ENCODE measurements around the gene CRYBG1. TPM values are rescaled to one million over a fixed set of nuclear protein-coding genes. Genes with fewer than 3 reads are reported as not detected.

The CRYBG1 gene
- total RNA-seq, 4 donors from 2014 or later = 14.9 to 36.9 (median 20.7) TPM

DNA sequence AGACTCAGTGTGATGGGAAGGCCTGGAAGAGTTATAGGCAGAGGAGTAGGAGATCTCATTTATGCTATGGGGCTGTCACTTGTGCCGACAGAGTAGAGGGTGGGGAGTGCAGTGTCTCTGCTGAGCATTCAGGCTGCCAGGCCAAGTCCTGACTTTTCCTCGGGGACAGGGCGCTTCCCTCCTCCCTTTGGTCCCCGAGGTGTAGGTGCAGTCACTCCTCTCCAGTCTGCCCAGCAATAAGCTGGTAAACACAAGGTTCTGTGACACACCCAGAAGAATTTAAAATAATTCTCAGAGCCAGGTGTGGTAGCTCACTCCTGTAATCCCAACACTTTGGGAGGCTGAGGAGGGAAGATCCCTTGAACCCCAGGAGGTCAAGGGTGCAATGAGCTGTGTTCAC lies 109.4 kb downstream of the CRYBG1 start:
- TF ChIP-seq, protein P1, sequence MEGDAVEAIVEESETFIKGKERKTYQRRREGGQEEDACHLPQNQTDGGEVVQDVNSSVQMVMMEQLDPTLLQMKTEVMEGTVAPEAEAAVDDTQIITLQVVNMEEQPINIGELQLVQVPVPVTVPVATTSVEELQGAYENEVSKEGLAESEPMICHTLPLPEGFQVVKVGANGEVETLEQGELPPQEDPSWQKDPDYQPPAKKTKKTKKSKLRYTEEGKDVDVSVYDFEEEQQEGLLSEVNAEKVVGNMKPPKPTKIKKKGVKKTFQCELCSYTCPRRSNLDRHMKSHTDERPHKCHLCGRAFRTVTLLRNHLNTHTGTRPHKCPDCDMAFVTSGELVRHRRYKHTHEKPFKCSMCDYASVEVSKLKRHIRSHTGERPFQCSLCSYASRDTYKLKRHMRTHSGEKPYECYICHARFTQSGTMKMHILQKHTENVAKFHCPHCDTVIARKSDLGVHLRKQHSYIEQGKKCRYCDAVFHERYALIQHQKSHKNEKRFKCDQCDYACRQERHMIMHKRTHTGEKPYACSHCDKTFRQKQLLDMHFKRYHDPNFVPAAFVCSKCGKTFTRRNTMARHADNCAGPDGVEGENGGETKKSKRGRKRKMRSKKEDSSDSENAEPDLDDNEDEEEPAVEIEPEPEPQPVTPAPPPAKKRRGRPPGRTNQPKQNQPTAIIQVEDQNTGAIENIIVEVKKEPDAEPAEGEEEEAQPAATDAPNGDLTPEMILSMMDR (IDR thresholded peaks at IDR 0.05) = no peak
- ATAC-seq (ENCODE audit: low FRiP score) (no peak), DNase-seq (ENCODE audit: low spot score) (no peak)

DNA sequence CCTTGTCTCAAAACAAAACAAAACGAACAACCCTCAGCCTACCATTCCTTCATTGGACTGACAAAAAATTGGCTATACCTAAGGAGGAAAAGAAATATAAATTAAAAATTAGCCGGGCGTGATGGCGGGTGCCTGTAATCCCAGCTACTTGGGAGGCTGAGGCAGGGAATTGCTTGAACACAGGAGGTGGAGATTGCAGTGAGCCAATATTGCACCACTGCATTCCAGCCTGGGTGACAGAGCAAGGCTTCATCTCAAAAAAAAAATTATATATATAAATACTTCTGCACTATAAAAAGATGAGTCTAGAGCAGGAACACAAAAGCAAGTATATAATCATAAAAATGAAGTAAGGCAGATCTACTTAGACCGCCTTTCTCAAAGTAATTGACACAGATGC lies 109.8 kb downstream of the CRYBG1 start:
- ATAC-seq (ENCODE audit: low FRiP score) (no peak), DNase-seq (ENCODE audit: low spot score) (no peak)
- TF ChIP-seq, protein P1 (IDR thresholded peaks at IDR 0.05) = no peak

DNA sequence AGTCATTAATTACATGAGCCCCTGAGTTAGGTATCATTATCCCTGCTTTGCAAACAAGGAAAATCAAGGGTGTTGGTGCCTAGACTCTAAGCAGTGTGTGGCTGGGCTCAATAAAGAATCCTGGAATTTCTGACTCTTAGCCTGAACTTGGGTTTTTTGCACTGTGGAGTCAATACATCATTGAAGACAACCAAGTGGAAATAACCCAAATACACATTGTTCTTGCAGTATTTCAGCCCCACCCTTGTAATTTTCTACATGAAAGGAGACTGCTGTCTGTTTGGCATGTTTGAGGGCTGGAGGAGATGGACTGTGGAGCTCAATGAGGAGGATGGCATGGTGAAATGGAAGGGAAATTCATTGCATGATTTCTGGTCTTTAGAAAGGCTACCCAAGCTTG lies 110.3 kb downstream of the CRYBG1 start:
- DNase-seq (ENCODE audit: low spot score) = no peak
- TF ChIP-seq, protein P1 (IDR thresholded peaks at IDR 0.05) = no peak
- ATAC-seq (ENCODE audit: low FRiP score) = no peak

DNA sequence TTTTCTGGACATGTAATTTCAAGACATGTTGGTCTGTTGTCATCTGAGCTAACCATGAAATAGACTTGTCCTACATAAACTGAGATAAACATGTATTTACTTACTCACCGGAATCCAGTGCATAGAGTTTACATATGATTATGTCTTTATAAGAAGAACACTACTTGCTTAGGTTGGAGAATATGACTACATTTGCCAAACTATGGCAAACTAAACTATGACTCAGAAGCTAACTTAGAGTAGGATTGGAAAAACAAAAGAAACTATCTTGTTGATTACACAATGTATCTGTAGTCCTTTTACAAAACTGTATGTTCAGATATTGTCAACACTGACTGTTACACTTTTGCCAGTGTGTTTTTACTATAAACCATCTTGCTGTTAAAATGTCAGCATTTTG lies 113.3 kb downstream of the CRYBG1 start:
- ATAC-seq (ENCODE audit: low FRiP score) (no peak), DNase-seq (ENCODE audit: low spot score) (no peak)
- TF ChIP-seq, protein P1 (IDR thresholded peaks at IDR 0.05) = no peak

DNA sequence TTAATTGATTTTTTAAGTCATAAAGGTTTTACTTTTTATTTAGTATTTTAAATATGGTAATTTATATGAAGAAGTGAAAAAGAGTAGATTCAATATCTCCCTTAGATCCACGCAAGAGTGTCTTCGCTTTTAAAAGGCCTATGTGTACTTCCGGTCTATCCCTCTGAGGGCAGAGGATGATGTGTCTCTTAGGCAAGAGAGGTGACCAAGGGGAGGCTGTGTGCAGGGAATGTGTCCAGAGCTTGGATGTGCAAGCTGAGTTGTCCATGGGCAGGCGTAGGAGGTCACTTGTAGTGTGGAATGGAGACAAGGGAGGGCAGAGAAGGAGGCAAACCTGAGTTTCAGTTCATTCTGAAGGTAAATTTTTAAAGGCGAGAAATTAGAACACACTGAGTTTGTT lies 113.9 kb downstream of the CRYBG1 start:
- TF ChIP-seq, protein P1 (IDR thresholded peaks at IDR 0.05) = no peak
- DNase-seq (ENCODE audit: low spot score) = no peak
- ATAC-seq (ENCODE audit: low FRiP score) = no peak

DNA sequence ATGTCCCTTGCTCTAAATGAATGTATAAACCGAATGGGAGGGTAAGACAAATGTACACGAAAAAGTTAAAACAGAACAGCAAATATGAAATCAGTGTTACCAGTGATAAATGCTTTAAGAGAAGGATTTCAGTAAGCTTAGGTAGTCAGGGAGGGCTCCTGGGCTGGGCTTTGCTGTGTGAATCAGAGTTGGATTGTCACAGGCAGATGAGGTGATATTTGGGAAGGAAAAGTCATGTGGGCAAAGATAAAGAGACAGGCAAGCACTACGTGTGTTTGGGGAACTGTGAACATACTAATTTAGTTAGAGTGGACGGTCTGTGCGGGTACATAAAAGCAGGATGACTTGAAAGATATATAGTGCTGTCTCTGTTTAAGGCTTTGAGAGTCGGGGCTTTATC lies 114.8 kb downstream of the CRYBG1 start:
- TF ChIP-seq, protein P1 (IDR thresholded peaks at IDR 0.05) = no peak
- DNase-seq (ENCODE audit: low spot score) (no peak), ATAC-seq (ENCODE audit: low FRiP score) (no peak)

DNA sequence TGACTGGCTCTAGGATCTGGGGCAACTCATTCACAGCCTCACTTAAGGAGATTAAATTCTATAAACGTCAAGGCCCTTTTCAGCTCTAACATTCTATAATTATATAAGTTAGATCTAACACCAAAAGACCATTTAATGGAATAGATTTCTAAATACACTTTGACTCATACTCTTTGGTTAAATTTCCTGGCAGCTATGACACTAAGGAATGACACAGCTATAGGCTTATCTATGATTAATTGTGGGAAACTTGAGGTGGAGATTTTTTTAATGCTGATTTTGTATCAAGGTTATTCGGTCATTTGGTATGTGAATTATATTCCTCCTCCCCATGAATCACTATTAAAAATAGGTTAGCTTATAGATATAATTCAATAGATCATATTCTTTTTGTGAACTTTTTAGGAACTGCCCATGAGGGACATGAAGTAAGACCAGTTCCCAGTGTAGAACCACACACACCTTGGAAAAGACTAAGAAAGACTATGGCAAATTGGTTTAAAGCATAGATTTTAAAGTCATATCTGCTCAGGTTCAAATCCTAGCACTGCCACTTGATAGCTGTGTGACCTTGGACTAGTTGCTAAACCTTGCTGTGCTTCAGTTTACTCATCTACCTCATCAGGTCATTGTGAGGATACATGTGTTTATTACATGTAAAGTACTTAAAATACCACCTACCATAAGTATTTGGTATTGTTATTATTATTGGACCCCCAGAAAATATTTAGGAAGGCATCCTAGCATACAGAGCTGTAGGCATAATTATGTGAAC lies 116.0 kb downstream of the CRYBG1 start:
- DNase-seq (ENCODE audit: low spot score) (no peak), ATAC-seq (ENCODE audit: low FRiP score) (peak; percentile 23)

More for the DNA sequence above, 116.0 kb downstream of the CRYBG1 start:
- TF ChIP-seq, protein P1 (IDR thresholded peaks at IDR 0.05) = no peak

Measured in omental fat pad (tissue), 4 donors.